HG03354 (cell line): ENCODE measurements around the gene PRKAG3.
A peak's percentile ranks its signal among the peaks of the same experiment; 100 is the strongest.

Source experiments
- ATAC-seq: cut with Tn5 transposase; IDR thresholded peaks from one replicate; pipeline ENCODE4 v1.9.1; 2021; ENCODE audit warnings: mild to moderate bottlenecking; ENCODE audit not compliant: unreplicated experiment, poor library complexity, severe bottlenecking

PRKAG3 gene

GRCh38 chr2:218831378-218831990 lies at the start of gene PRKAG3:
TSS of gene PRKAG3 (minus strand) at chr2:218831803.
- ATAC-seq: no peak

GRCh38 chr2:218880859-218881594 lies 49.4 kb upstream of the PRKAG3 start:
- ATAC-seq: no peak

GRCh38 chr2:218880102-218880858 lies 48.7 kb upstream of the PRKAG3 start, which contains the start of gene WNT10A:
TSS of gene WNT10A (plus strand) at chr2:218880852. CDS start at chr2:218880996, 144 bp downstream.
- peak; percentile 75 for ATAC-seq

GRCh38 chr2:218879776-218880101 lies 48.1 kb upstream of the PRKAG3 start:
- no peak for ATAC-seq

- ATAC-seq: no peak
These were observed 47.5 kb upstream of the PRKAG3 start for GRCh38 chr2:218878926-218879761.

- ATAC-seq: no peak
These were observed 46.9 kb upstream of the PRKAG3 start for GRCh38 chr2:218878486-218878885.

- no peak for ATAC-seq
These were observed 46.3 kb upstream of the PRKAG3 start for GRCh38 chr2:218877891-218878290.

GRCh38 chr2:218877331-218877730 lies 45.7 kb upstream of the PRKAG3 start:
- no peak for ATAC-seq

- ATAC-seq: no peak
These were observed 45.1 kb upstream of the PRKAG3 start for GRCh38 chr2:218876562-218877219.

- ATAC-seq: no peak
These were observed 44.2 kb upstream of the PRKAG3 start for GRCh38 chr2:218875692-218876246.

GRCh38 chr2:218873359-218874194 lies 42.0 kb upstream of the PRKAG3 start:
- ATAC-seq: no peak

GRCh38 chr2:218872645-218873358 lies 41.2 kb upstream of the PRKAG3 start:
- no peak for ATAC-seq

- no peak for ATAC-seq
These were observed 40.0 kb upstream of the PRKAG3 start for GRCh38 chr2:218871345-218872302.

- no peak for ATAC-seq
These were observed 39.4 kb upstream of the PRKAG3 start for GRCh38 chr2:218870984-218871344.

- no peak for ATAC-seq
These were observed 37.5 kb upstream of the PRKAG3 start for GRCh38 chr2:218869064-218869463.

- ATAC-seq: no peak
These were observed 36.3 kb upstream of the PRKAG3 start for GRCh38 chr2:218867900-218868299.

- ATAC-seq: no peak
These were observed 34.4 kb upstream of the PRKAG3 start for GRCh38 chr2:218865999-218866398.
